ENCODE results near the gene NARS2.

Gene NARS2

GRCh38 chr11:78402847-78403246, 171.8 kb downstream of the NARS2 start:
- DNase-seq = no peak

- DNase-seq = no peak
Measured at GRCh38 chr11:78400702-78401101, 174.0 kb downstream of the NARS2 start.

GRCh38 chr11:78400116-78400515, 174.5 kb downstream of the NARS2 start:
- no peak for DNase-seq

- no peak for DNase-seq
Measured at GRCh38 chr11:78399136-78399535, 175.5 kb downstream of the NARS2 start.

- no peak for DNase-seq
Measured at GRCh38 chr11:78398715-78399114, 175.9 kb downstream of the NARS2 start.

- DNase-seq = no peak
Measured at GRCh38 chr11:78397398-78397797, 177.3 kb downstream of the NARS2 start.

- no peak for DNase-seq
Measured at GRCh38 chr11:78395597-78395996, 179.1 kb downstream of the NARS2 start.

- no peak for DNase-seq
Measured at GRCh38 chr11:78392854-78393253, 181.8 kb downstream of the NARS2 start.

- DNase-seq = no peak
Measured at GRCh38 chr11:78391424-78391823, 183.2 kb downstream of the NARS2 start.

GRCh38 chr11:78390809-78391208, 183.9 kb downstream of the NARS2 start:
- no peak for DNase-seq

GRCh38 chr11:78386215-78386941, 188.3 kb downstream of the NARS2 start:
- no peak for DNase-seq
